K562 (cell line): Measurements from ENCODE around the gene TENM4. TPM values are rescaled to one million over a fixed set of nuclear protein-coding genes. Genes with fewer than 3 reads are reported as not detected.

Experiments used
- ATAC-seq: fragments of 200-7000 bp; cut with Tn5 transposase; 3 replicates; pipeline ENCODE4 v1.9.1; 2020; ENCODE audit warnings: moderate library complexity
- BruUV-seq: library from RNA; stranded (reverse); fragments of 400-500 nt; replicated peaks from 2 replicates; lab custom pipeline; 2021; lab: Mats Ljungman, UMichigan
- CTCF ChIA-PET: fragments of 300-600 bp; formaldehyde crosslinking; extraction: SDS; loops from one replicate; lab custom pipeline; 2021; ENCODE audit warnings: low intra/inter-chr PET ratio; lab: Yijun Ruan, JAX
- POLR2A ChIA-PET: fragments of 300-600, 350-650 bp; sonication (Branson Sonifier 250); formaldehyde crosslinking; extraction: SDS; loops from one replicate; lab custom pipeline; 2021; ENCODE audit warnings: antibody characterized with exemption, inconsistent platforms; lab: Yijun Ruan, JAX
- DNase-seq, 4 experiments: peaks; one replicate each; pipeline versions ENCODE4 v3.0.0 to v3.0.0-alpha.2; 2011 to 2018; ENCODE audit warnings: low spot score in 3 of 4, mixed read lengths in 3 of 4; ENCODE audit errors: extremely low read depth in 1 of 4
- FAIRE-seq: peaks from 2 replicates; lab custom pipeline; 2011; peaks lifted over from hg19 to GRCh38; lab: Jason Lieb, UNC
- H2AFZ ChIP-seq: 2 replicates; pipeline ENCODE4 v1.6.0; 2011; ENCODE audit warnings: low read depth, low read length, control low read depth, inconsistent platforms
- H3K27ac ChIP-seq: fragments of 200-600 bp; 3 replicates; pipeline ENCODE4 v1.8.0; 2011; ENCODE audit warnings: low read depth, mild to moderate bottlenecking, control low read depth, inconsistent platforms, low read length, moderate library complexity, mixed read lengths; ENCODE audit errors: extremely low read depth
- H3K27me3 ChIP-seq, 2 experiments: fragments of 300-600 bp in 1 of 2; 2 replicates in 1 of 2; 3 replicates in 1 of 2; pipeline versions ENCODE4 v1.6.0 to v1.8.0; 2011; ENCODE audit warnings: inconsistent platforms in 2 of 2, low read length in 2 of 2, mild to moderate bottlenecking in 1 of 2, mixed read lengths in 1 of 2, moderate library complexity in 1 of 2; ENCODE audit not compliant: control insufficient read depth in 2 of 2, insufficient read depth in 2 of 2
- H3K36me3 ChIP-seq: fragments of 300-600 bp; 3 replicates; pipeline ENCODE4 v1.8.0; 2011; ENCODE audit warnings: mild to moderate bottlenecking, low read length, inconsistent platforms; ENCODE audit not compliant: control insufficient read depth, insufficient read depth
- H3K4me1 ChIP-seq, 2 experiments: fragments of 200-600 bp in 1 of 2; replicated peaks in 1 of 2; 2 replicates in 1 of 2; 3 replicates in 1 of 2; pipeline versions ENCODE4 v1.5.1 to v1.8.0; 2011; ENCODE audit warnings: inconsistent platforms in 2 of 2, low read length in 2 of 2, mild to moderate bottlenecking in 1 of 2, mixed read lengths in 1 of 2, moderate library complexity in 1 of 2; ENCODE audit not compliant: control insufficient read depth in 2 of 2, insufficient read depth in 2 of 2
- H3K4me2 ChIP-seq: 2 replicates; pipeline ENCODE4 v1.6.1; 2011; ENCODE audit warnings: low read length, control low read depth, inconsistent platforms, mixed read lengths; ENCODE audit not compliant: insufficient read depth
- H3K4me3 ChIP-seq: fragments of 200-600 bp; sonication (generic), shearing (Covaris generic); 2 replicates; pipeline ENCODE4 v1.5.1; 2016; ENCODE audit warnings: control low read depth, inconsistent platforms
- H3K79me2 ChIP-seq: fragments of 200-600 bp; 3 replicates; pipeline ENCODE4 v1.8.0; 2011; ENCODE audit warnings: low read length, inconsistent platforms; ENCODE audit not compliant: control insufficient read depth, insufficient read depth
- H3K9ac ChIP-seq, 2 experiments: 2 replicates each; pipeline versions ENCODE4 v1.6.0 to v1.6.1; 2011; ENCODE audit warnings: low read depth in 2 of 2, low read length in 2 of 2, control low read depth in 1 of 2, inconsistent platforms in 1 of 2, mild to moderate bottlenecking in 1 of 2, mixed read lengths in 1 of 2; ENCODE audit not compliant: insufficient read depth in 1 of 2
- H3K9me1 ChIP-seq: one replicate; pipeline ENCODE4 v1.6.0; 2011; ENCODE audit warnings: inconsistent platforms, mild to moderate bottlenecking, low read length, moderate library complexity; ENCODE audit not compliant: control insufficient read depth, insufficient read depth
- H3K9me3 ChIP-seq: replicated peaks from 2 replicates; pipeline ENCODE4 v1.5.1; 2011; ENCODE audit warnings: low read depth, low read length, inconsistent platforms; ENCODE audit not compliant: control insufficient read depth, insufficient read depth
- H4K20me1 ChIP-seq: replicated peaks from 2 replicates; pipeline ENCODE4 v1.6.1; 2011; ENCODE audit warnings: low read length, inconsistent platforms, mixed read lengths; ENCODE audit not compliant: control insufficient read depth, insufficient read depth
- MLX ChIP-seq, 2 experiments: fragments of 450-650 bp in 1 of 2; sonication (generic) in 1 of 2; formaldehyde crosslinking; conservative IDR thresholded peaks; 2 replicates each; pipeline versions ENCODE4 v1.4.0 to v1.8.1; 2020 to 2022; ENCODE audit warnings: mild to moderate bottlenecking in 1 of 2, missing genetic modification reagents in 1 of 2
- MYNN ChIP-seq, 2 experiments: sonication (generic); formaldehyde crosslinking in 1 of 2; IDR thresholded peaks; 2 replicates each; pipeline versions ENCODE4 v1.5.0 to v1.6.1; 2016 to 2020; ENCODE audit warnings: antibody characterized with exemption in 1 of 2, missing genetic modification reagents in 1 of 2
- NCOA6 ChIP-seq: fragments of 450-650 bp; IDR thresholded peaks from 2 replicates; pipeline ENCODE4 v1.6.1; 2017; ENCODE audit warnings: mild to moderate bottlenecking
- NFYB ChIP-seq: IDR thresholded peaks from 2 replicates; pipeline ENCODE4 v1.6.1; 2011; ENCODE audit warnings: mild to moderate bottlenecking, moderate library complexity; ENCODE audit not compliant: insufficient read length; ENCODE audit errors: extremely low read depth
- POLR2AphosphoS2 ChIP-seq: IDR thresholded peaks from 2 replicates; pipeline ENCODE4 v1.6.1; 2012; ENCODE audit warnings: low read length, improper control_type of control experiment
- SLC30A9 ChIP-seq: fragments of 250-450 bp; sonication (Bioruptor Pico); IDR thresholded peaks from 2 replicates; pipeline ENCODE4 v1.8.0; 2022; ENCODE audit warnings: mild to moderate bottlenecking, moderate library complexity
- USF2 ChIP-seq: sonication (generic); formaldehyde crosslinking; IDR thresholded peaks from 2 replicates; pipeline ENCODE4 v1.5.0; 2020; ENCODE audit warnings: missing genetic modification reagents
- ZNF551 ChIP-seq: fragments of 250-450 bp; sonication (Bioruptor Pico); IDR thresholded peaks from 2 replicates; pipeline ENCODE4 v1.5.0; 2021; ENCODE audit warnings: mild to moderate bottlenecking, moderate library complexity
- ZNF57 ChIP-seq: fragments of 450-650 bp; formaldehyde crosslinking; IDR thresholded peaks from 2 replicates; pipeline ENCODE4 v1.4.0; 2020; ENCODE audit warnings: mild to moderate bottlenecking, moderate library complexity
- WGBS: fragments of 100-300 bp; shearing (Covaris generic); methylation state at CpG from one replicate; pipeline ENCODE4 v1.1.6; 2016; ENCODE audit warnings: low coverage, mixed read lengths; ENCODE audit not compliant: insufficient coverage; ENCODE audit errors: missing lambda C conversion rate; 5-methylcytosine and 5-hydroxymethylcytosine counted together
- in situ Hi-C: fragments of 300-500 bp; cut with MboI; formaldehyde crosslinking; loops from 4 replicates; pipeline ENCODE4 v1.15.0; 2018; ENCODE audit warnings: inconsistent platforms, mixed read lengths
- intact Hi-C: fragments of 100-400 bp; cut with micrococcal nuclease; formaldehyde crosslinking; loops from 2 replicates; pipeline ENCODE4 v1.14.2; 2022
- polyA plus RNA-seq, 8 experiments: library from polyadenylated mRNA; depleted of rRNA in 4 of 8; stranded (reverse) in 5 of 8; unstranded in 3 of 8; fragments of >200 nt; fragmentation: Nextera tagmentation in 2 of 8; fragmentation: Illumina TruSeq in 1 of 8; extraction: Ambion mirVana in 2 of 8; extraction: Trizol in 1 of 8; gene quantifications; 2 replicates each; pipeline versions ENCODE4 v1.2.1 to v1.2.3, GENCODE V29; 2011 to 2014; ENCODE audit warnings: inconsistent platforms in 1 of 8, missing spikeins in 1 of 8
- total RNA-seq, 7 experiments: library from RNA; depleted of rRNA in 6 of 7; stranded (reverse); fragments of >200 nt in 6 of 7; fragmentation: Illumina TruSeq in 2 of 7; extraction: Trizol in 2 of 7; gene quantifications; 2 replicates each; pipeline versions ENCODE4 v1.2.1 to v1.2.3, GENCODE V29; 2011 to 2021; ENCODE audit warnings: low replicate concordance in 1 of 7
- TF ChIP-seq, protein P1 (sequence below): sonication (generic); formaldehyde crosslinking; IDR thresholded peaks from 2 replicates; pipeline ENCODE4 v1.8.0; 2022; ENCODE audit warnings: mild to moderate bottlenecking, missing genetic modification reagents
- TF ChIP-seq, protein P2 (sequence below): conservative IDR thresholded peaks from 2 replicates; pipeline ENCODE4 v1.6.1; 2011; ENCODE audit warnings: low read depth, mild to moderate bottlenecking, low read length; ENCODE audit not compliant: control insufficient read depth
- TF ChIP-seq, protein P3 (sequence below): sonication (generic); formaldehyde crosslinking; IDR thresholded peaks from 2 replicates; pipeline ENCODE4 v1.8.0; 2023; ENCODE audit warnings: mild to moderate bottlenecking, missing genetic modification reagents

Gene TENM4
- total and polyA plus RNA-seq, 9 of the 15 experiments (the other 6 are each of a cell fraction or from before 2014, with no cell fraction given) = 0.16 TPM; not detected in 8

DNA sequence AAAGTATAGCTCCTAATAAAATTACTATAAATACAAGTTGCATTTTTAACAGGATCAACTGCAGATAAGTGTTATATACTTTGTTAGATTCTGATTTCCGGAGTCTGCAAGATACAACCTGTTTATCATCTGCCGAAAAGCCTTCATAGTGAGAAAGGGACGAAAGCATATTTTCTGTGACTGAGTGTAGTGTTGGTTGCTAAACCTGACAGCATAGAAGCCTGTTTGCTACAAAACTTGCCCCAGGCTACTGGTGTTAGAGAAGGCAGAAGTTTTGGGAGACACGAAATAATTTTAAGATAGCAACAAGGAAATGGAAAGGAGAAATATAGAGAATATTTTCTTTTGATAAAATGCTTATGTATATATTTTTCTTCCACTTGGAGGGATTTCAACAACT, 622.6 kb downstream of the TENM4 start (continued):
- TF ChIP-seq, protein P1, sequence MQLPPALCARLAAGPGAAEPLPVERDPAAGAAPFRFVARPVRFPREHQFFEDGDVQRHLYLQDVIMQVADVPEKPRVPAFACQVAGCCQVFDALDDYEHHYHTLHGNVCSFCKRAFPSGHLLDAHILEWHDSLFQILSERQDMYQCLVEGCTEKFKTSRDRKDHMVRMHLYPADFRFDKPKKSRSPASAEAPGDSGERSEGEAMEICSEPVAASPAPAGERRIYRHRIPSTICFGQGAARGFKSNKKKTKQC (CRISPR knock-in tag) = no peak
- no peak for TF ChIP-seq ZNF57 (CRISPR knock-in tag)

GRCh38 chr11:78815831-78816230, 625.0 kb downstream of the TENM4 start:
- H3K27me3 ChIP-seq = no peaks in the 10 kb centered on the region
- in situ Hi-C loops = no loop called here
- no peak overlapping the region for H3K4me2 ChIP-seq
- no peak overlapping the region for H3K4me3 ChIP-seq
- WGBS = 3% methylated on average over 6 of the region's 6 CpGs
- H3K9me3 ChIP-seq = no peaks in the 10 kb centered on the region
- no peaks in the 10 kb centered on the region for H3K4me1 ChIP-seq
- no peaks in the 10 kb centered on the region for H3K9me1 ChIP-seq
- intact Hi-C loops = no loop called here
- no peak for DNase-seq
- POLR2A ChIA-PET = no interaction called here
- CTCF ChIA-PET = no interaction called here
- TF ChIP-seq SLC30A9 (CRISPR knock-in tag) = no peak
- no peak for TF ChIP-seq NCOA6
- no peak for TF ChIP-seq NFYB
- TF ChIP-seq POLR2AphosphoS2 = no peak
- no peak for TF ChIP-seq MLX (CRISPR knock-in tag; conservative IDR thresholded peaks at IDR 0.05)
- TF ChIP-seq, protein P2, sequence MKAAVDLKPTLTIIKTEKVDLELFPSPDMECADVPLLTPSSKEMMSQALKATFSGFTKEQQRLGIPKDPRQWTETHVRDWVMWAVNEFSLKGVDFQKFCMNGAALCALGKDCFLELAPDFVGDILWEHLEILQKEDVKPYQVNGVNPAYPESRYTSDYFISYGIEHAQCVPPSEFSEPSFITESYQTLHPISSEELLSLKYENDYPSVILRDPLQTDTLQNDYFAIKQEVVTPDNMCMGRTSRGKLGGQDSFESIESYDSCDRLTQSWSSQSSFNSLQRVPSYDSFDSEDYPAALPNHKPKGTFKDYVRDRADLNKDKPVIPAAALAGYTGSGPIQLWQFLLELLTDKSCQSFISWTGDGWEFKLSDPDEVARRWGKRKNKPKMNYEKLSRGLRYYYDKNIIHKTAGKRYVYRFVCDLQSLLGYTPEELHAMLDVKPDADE = no peak
- no peak for TF ChIP-seq USF2
- no peak for TF ChIP-seq MYNN (IDR thresholded peaks at IDR 0.05)
- TF ChIP-seq MYNN (CRISPR knock-in tag; IDR thresholded peaks at IDR 0.05) = no peak
- TF ChIP-seq, protein P3, sequence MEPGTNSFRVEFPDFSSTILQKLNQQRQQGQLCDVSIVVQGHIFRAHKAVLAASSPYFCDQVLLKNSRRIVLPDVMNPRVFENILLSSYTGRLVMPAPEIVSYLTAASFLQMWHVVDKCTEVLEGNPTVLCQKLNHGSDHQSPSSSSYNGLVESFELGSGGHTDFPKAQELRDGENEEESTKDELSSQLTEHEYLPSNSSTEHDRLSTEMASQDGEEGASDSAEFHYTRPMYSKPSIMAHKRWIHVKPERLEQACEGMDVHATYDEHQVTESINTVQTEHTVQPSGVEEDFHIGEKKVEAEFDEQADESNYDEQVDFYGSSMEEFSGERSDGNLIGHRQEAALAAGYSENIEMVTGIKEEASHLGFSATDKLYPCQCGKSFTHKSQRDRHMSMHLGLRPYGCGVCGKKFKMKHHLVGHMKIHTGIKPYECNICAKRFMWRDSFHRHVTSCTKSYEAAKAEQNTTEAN (CRISPR knock-in tag) = no peak
- no peak for TF ChIP-seq ZNF551 (CRISPR knock-in tag)
- no peak overlapping the region for H3K27ac ChIP-seq
- no peak for FAIRE-seq
- no TSS peak for BruUV-seq
- H4K20me1 ChIP-seq = no peaks in the 10 kb centered on the region
- ATAC-seq = no peak
- H3K36me3 ChIP-seq = no peaks in the 10 kb centered on the region
- H3K9ac ChIP-seq = no peak overlapping the region
- H3K79me2 ChIP-seq = no peaks in the 10 kb centered on the region
- H2AFZ ChIP-seq = no peak overlapping the region
